GM19025 (cell line): ENCODE measurements around the gene UPK2.

ENCODE experiments used
- ATAC-seq: cut with Tn5 transposase; IDR thresholded peaks from one replicate; pipeline ENCODE4 v1.9.1; 2021; ENCODE audit warnings: mild to moderate bottlenecking, low read depth, moderate library complexity; ENCODE audit not compliant: unreplicated experiment

The UPK2 gene

GRCh38 chr11:118956094-118956846 is at the start of gene UPK2:
Gene UPK2, plus strand, starts transcription at chr11:118956298. Its CDS starts 53 bp downstream, at chr11:118956351.
- ATAC-seq = no peak

- no peak for ATAC-seq
These were observed 48.8 kb upstream of the UPK2 start for GRCh38 chr11:118907051-118908042.

- no peak for ATAC-seq
These were observed 47.8 kb upstream of the UPK2 start for GRCh38 chr11:118908264-118908663.

- ATAC-seq = no peak
These were observed 47.0 kb upstream of the UPK2 start for GRCh38 chr11:118908901-118909618.

GRCh38 chr11:118909619-118910308 is 46.3 kb upstream of the UPK2 start:
- ATAC-seq = no peak

GRCh38 chr11:118910309-118911112 is 45.6 kb upstream of the UPK2 start:
- ATAC-seq = no peak

- no peak for ATAC-seq
These were observed 44.8 kb upstream of the UPK2 start for GRCh38 chr11:118911113-118911879.

- ATAC-seq = no peak
These were observed 44.0 kb upstream of the UPK2 start for GRCh38 chr11:118911880-118912741.

GRCh38 chr11:118912742-118913410 is 43.2 kb upstream of the UPK2 start:
- ATAC-seq = no peak

- no peak for ATAC-seq
These were observed 42.5 kb upstream of the UPK2 start for GRCh38 chr11:118913411-118914125.

- ATAC-seq = no peak
These were observed 41.8 kb upstream of the UPK2 start for GRCh38 chr11:118914178-118914918.

GRCh38 chr11:118914987-118915386 is 41.1 kb upstream of the UPK2 start:
- ATAC-seq = no peak

- no peak for ATAC-seq
These were observed 40.7 kb upstream of the UPK2 start for GRCh38 chr11:118915396-118915795.

- no peak for ATAC-seq
These were observed 39.9 kb upstream of the UPK2 start for GRCh38 chr11:118915941-118916841.

- no peak for ATAC-seq
These were observed 39.2 kb upstream of the UPK2 start for GRCh38 chr11:118916842-118917388.
